ENCODE data around the gene HSPB7.
"Not testable (repeated sequence)": the region's sequence is repeated elsewhere in the genome, so short reads cannot be mapped to it uniquely, and the experiment has no call there.

The HSPB7 gene

GRCh38 chr1:16053781-16054502, 36.1 kb upstream of the HSPB7 start:
- FAIRE-seq (no peak), DNase-seq (ENCODE audit: insufficient read length, low spot score) (no peak)
- TF ChIP-seq CTCF (IDR thresholded peaks at IDR 0.05; ENCODE audit: insufficient read depth, missing control alignments), result no peak

- not testable (repeated sequence) for DNase-seq (ENCODE audit: insufficient read length, low spot score); FAIRE-seq
These were observed 34.1 kb upstream of the HSPB7 start for GRCh38 chr1:16051949-16052348.

GRCh38 chr1:16051039-16051438, 33.2 kb upstream of the HSPB7 start:
- TF ChIP-seq CTCF (IDR thresholded peaks at IDR 0.05; ENCODE audit: insufficient read depth, missing control alignments), result no peak
- no peak for DNase-seq (ENCODE audit: insufficient read length, low spot score)
- FAIRE-seq, result no peak

DNA sequence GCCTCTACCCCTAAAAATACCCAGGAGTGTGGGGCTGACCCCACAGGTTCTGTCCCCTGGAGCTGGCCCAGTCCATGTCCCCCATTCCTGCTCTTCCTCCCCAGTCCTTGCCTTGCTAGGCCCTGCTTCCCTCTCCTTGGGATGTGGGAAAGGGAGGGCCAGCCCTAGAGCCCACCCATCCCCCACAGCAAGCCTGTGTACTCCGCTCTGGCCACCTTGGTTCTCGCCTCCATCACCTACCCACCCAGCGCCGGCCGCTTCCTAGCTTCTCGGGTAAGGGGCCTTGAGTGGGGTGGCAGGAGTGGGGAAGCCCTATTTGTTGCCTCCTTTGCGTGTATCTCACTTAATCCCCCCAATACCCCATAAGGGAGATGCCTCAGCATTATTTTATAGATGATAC, 32.5 kb upstream of the HSPB7 start:
- no peak for FAIRE-seq
- TF ChIP-seq CTCF (IDR thresholded peaks at IDR 0.05; ENCODE audit: insufficient read depth, missing control alignments), result no peak

DNA sequence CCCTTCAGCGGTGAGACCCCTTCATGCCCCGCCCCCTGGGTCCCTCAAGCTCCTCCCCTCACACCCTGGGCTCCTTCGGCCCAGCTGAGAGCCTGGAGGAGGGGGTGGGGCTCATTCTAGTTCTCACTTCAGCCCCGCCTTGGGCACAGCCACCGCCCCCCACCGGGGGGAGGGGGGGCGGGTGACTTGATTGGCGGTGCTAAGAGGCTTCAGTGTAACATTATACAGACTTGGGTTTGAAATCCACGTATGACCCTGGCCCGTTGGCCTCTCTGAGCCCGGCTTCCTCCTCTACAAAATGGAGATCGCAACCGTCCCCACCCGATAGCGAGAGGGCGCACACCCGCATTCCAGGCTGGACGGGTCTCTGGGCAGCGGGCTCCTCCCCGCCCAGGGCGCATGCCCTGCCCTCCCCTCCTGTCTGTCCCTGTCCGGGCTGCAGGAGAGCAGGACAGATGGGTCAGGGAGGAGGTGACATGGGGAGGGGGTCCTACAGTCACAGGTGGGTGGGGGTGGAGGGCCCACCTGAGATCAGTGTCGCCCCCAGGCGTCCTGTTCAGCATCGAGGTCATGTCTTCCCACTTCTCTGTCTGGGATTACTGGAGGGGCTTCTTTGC, 30.8 kb upstream of the HSPB7 start:
- DNase-seq (ENCODE audit: insufficient read length, low spot score), result no peak
- no peak for TF ChIP-seq CTCF (IDR thresholded peaks at IDR 0.05; ENCODE audit: insufficient read depth, missing control alignments)
- no peak for FAIRE-seq

More for the DNA sequence above, 32.5 kb upstream of the HSPB7 start:
- no peak for DNase-seq (ENCODE audit: insufficient read length, low spot score)

GRCh38 chr1:16047791-16048475, 30.1 kb upstream of the HSPB7 start:
- TF ChIP-seq CTCF (IDR thresholded peaks at IDR 0.05; ENCODE audit: insufficient read depth, missing control alignments), result no peak
- FAIRE-seq, result no peak
- no peak for DNase-seq (ENCODE audit: insufficient read length, low spot score)

- FAIRE-seq, result no peak
- TF ChIP-seq CTCF (IDR thresholded peaks at IDR 0.05; ENCODE audit: insufficient read depth, missing control alignments), result no peak
These were observed 29.0 kb upstream of the HSPB7 start for GRCh38 chr1:16046842-16047241.

More at GRCh38 chr1:16046842-16047241, 29.0 kb upstream of the HSPB7 start:
- DNase-seq (ENCODE audit: insufficient read length, low spot score), result no peak

Data from D721Med (cell line).